Vagina (tissue), 2 donors: Measurements from ENCODE around the gene KIF4B. TPM values are rescaled to one million over a fixed set of nuclear protein-coding genes. Genes with fewer than 3 reads are reported as not detected.

Experiments
- DNase-seq, 2 donors: peaks; one replicate each; pipeline ENCODE4 v3.0.0-alpha.2; 2017; ENCODE audit errors: extremely low spot score in 2 of 2
- H3K27ac ChIP-seq: fragments of 200-600 bp; sonication (generic); one replicate; pipeline ENCODE4 v1.5.1; 2019
- H3K27me3 ChIP-seq: fragments of 200-600 bp; sonication (generic); one replicate; pipeline ENCODE4 v1.5.1; 2019
- H3K36me3 ChIP-seq, 2 donors: fragments of 200-600 bp; sonication (generic); one replicate each; pipeline ENCODE4 v1.5.1; 2017 to 2019
- H3K4me1 ChIP-seq: fragments of 200-600 bp; sonication (generic); one replicate; pipeline ENCODE4 v1.5.1; 2019
- H3K4me3 ChIP-seq, 2 donors: fragments of 200-600 bp; sonication (generic); 1 replicate in 1 of 2; 2 replicates in 1 of 2; pipeline ENCODE4 v1.5.1; 2016 to 2019
- H3K9me3 ChIP-seq: fragments of 200-600 bp; sonication (generic); one replicate; pipeline ENCODE4 v1.5.1; 2019
- CTCF ChIP-seq, 3 experiments: fragments of 450-650 bp in 2 of 3; fragments of 200-600 bp in 1 of 3; sonication (generic) in 1 of 3; IDR thresholded peaks; one replicate each; pipeline ENCODE4 v1.5.1; 2017 to 2019; ENCODE audit warnings: antibody characterized with exemption in 3 of 3, mild to moderate bottlenecking in 2 of 3, moderate library complexity in 2 of 3
- POLR2A ChIP-seq, 2 donors: fragments of 450-650 bp; IDR thresholded peaks; one replicate each; pipeline ENCODE4 v1.6.1; 2017; ENCODE audit warnings: antibody characterized with exemption in 2 of 2, mild to moderate bottlenecking in 2 of 2, moderate library complexity in 2 of 2
- POLR2AphosphoS5 ChIP-seq, 2 donors: sonication (generic); formaldehyde crosslinking; IDR thresholded peaks; one replicate each; pipeline ENCODE4 v1.9.0; 2017; ENCODE audit warnings: antibody characterized with exemption in 2 of 2, mild to moderate bottlenecking in 2 of 2, low read depth in 1 of 2; ENCODE audit not compliant: insufficient read depth in 1 of 2
- intact Hi-C: fragments of 100-400 bp; cut with DNase I; formaldehyde crosslinking; loops from one replicate; pipeline ENCODE4 v1.15.1; 2023
- total RNA-seq: library from RNA; depleted of rRNA; stranded (reverse); fragments of >200 nt; gene quantifications from one replicate; pipeline ENCODE4 v1.2.3, GENCODE V29; 2016

The KIF4B gene
- total RNA-seq, 1 donor from 2014 or later, result not detected

GRCh38 chr5:155021842-155022241, 8.3 kb downstream of the KIF4B start:
- no peak for TF ChIP-seq POLR2A (IDR thresholded peaks at IDR 0.05)
- no peak for TF ChIP-seq CTCF (IDR thresholded peaks at IDR 0.05)
- TF ChIP-seq POLR2AphosphoS5 (IDR thresholded peaks at IDR 0.05; ENCODE audit: insufficient read depth in 1 of 2, low read depth in 1 of 2), result no peak
- no peaks in the 10 kb centered on the region for H3K9me3 ChIP-seq
- intact Hi-C loops, result no loop called here
- H3K27me3 ChIP-seq, result no peaks in the 10 kb centered on the region
- no peak overlapping the region for H3K4me3 ChIP-seq
- no peak for DNase-seq
- H3K4me1 ChIP-seq, result no peaks in the 10 kb centered on the region
- no peaks in the 10 kb centered on the region for H3K36me3 ChIP-seq
- H3K27ac ChIP-seq, result no peak overlapping the region

GRCh38 chr5:155023320-155023719, 9.8 kb downstream of the KIF4B start:
- H3K4me3 ChIP-seq, result no peak overlapping the region
- no peaks in the 10 kb centered on the region for H3K27me3 ChIP-seq
- H3K27ac ChIP-seq, result no peak overlapping the region
- DNase-seq, result no peak
- intact Hi-C loops, result no loop called here
- H3K4me1 ChIP-seq, result no peaks in the 10 kb centered on the region
- TF ChIP-seq POLR2AphosphoS5 (IDR thresholded peaks at IDR 0.05; ENCODE audit: insufficient read depth in 1 of 2, low read depth in 1 of 2) (no peak), POLR2A (IDR thresholded peaks at IDR 0.05) (no peak), CTCF (IDR thresholded peaks at IDR 0.05) (no peak)
- H3K36me3 ChIP-seq, result no peaks in the 10 kb centered on the region
- H3K9me3 ChIP-seq, result no peaks in the 10 kb centered on the region

- no peaks in the 10 kb centered on the region for H3K9me3 ChIP-seq
- H3K36me3 ChIP-seq, result no peaks in the 10 kb centered on the region
- no peak overlapping the region for H3K27ac ChIP-seq
- no peaks in the 10 kb centered on the region for H3K4me1 ChIP-seq
- intact Hi-C loops, result no loop called here
- TF ChIP-seq POLR2AphosphoS5 (IDR thresholded peaks at IDR 0.05; ENCODE audit: insufficient read depth in 1 of 2, low read depth in 1 of 2) (no peak), POLR2A (IDR thresholded peaks at IDR 0.05) (no peak), CTCF (IDR thresholded peaks at IDR 0.05) (no peak)
- no peak overlapping the region for H3K4me3 ChIP-seq
- no peak for DNase-seq
- no peaks in the 10 kb centered on the region for H3K27me3 ChIP-seq
Observed at GRCh38 chr5:155024015-155024414, 10.5 kb downstream of the KIF4B start.

- H3K9me3 ChIP-seq, result no peaks in the 10 kb centered on the region
- H3K36me3 ChIP-seq, result no peaks in the 10 kb centered on the region
- H3K27me3 ChIP-seq, result no peaks in the 10 kb centered on the region
- H3K4me3 ChIP-seq, result no peak overlapping the region
- H3K4me1 ChIP-seq, result no peaks in the 10 kb centered on the region
- no peak for TF ChIP-seq POLR2A (IDR thresholded peaks at IDR 0.05)
- TF ChIP-seq POLR2AphosphoS5 (IDR thresholded peaks at IDR 0.05; ENCODE audit: insufficient read depth in 1 of 2, low read depth in 1 of 2), result no peak
- TF ChIP-seq CTCF (IDR thresholded peaks at IDR 0.05), result no peak
- H3K27ac ChIP-seq, result no peak overlapping the region
- no peak for DNase-seq
- intact Hi-C loops, result no loop called here
Observed at GRCh38 chr5:155025895-155026294, 12.3 kb downstream of the KIF4B start.

- DNase-seq, result no peak
- H3K36me3 ChIP-seq, result no peaks in the 10 kb centered on the region
- TF ChIP-seq POLR2A (IDR thresholded peaks at IDR 0.05), result no peak
- no peak for TF ChIP-seq CTCF (IDR thresholded peaks at IDR 0.05)
- no peak for TF ChIP-seq POLR2AphosphoS5 (IDR thresholded peaks at IDR 0.05; ENCODE audit: insufficient read depth in 1 of 2, low read depth in 1 of 2)
- H3K4me3 ChIP-seq, result no peak overlapping the region
- H3K9me3 ChIP-seq, result no peaks in the 10 kb centered on the region
- intact Hi-C loops, result no loop called here
- H3K4me1 ChIP-seq, result no peaks in the 10 kb centered on the region
- no peaks in the 10 kb centered on the region for H3K27me3 ChIP-seq
- H3K27ac ChIP-seq, result no peak overlapping the region
Observed at GRCh38 chr5:155027993-155028629, 14.6 kb downstream of the KIF4B start.
